Islet precursor cell (in vitro differentiated cells): ENCODE results near the gene PRICKLE1.

Experiments
- DNase-seq: peaks from one replicate; pipeline ENCODE4 v3.0.0-alpha.2; 2018

PRICKLE1 gene

DNA sequence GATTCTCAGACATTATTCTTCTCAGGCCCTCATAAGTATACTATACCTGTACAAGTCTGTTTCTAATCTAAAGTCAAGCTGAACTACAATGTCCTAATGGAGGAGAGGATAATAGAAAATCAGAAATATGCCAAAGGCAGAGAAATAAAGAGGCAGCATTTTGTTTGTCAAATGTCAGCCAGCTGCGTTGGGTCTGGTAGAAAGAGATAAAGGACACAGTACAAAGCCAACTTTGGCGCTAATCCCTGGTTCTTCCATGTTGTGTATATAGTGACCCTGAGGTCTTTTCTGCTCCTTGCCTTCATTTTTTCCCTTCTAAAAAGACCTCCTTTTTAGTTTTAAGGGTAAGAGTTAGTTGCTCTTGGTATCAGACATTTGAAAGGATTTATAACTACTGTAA lies 103.1 kb downstream of the PRICKLE1 start:
- no peak for DNase-seq

DNA sequence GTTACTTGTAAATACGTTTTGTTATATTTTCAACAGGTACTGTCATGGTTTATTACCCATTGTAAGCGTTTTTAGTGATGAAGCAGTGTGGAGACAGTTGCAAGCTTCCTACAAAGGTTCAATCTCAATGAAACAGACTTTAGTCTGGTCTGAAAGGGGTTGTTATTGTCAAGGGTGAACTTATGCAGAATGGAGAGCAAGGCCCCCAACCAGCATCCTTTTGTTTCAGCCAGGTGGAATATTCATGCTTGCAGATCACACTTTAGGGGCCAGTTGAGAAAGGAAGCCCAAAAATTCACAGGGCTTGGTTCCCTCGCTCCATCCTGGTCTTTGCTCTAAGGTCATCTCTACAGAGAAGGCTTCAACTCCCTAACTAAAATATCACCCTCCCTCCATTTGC lies 103.7 kb downstream of the PRICKLE1 start:
- DNase-seq: no peak

DNA sequence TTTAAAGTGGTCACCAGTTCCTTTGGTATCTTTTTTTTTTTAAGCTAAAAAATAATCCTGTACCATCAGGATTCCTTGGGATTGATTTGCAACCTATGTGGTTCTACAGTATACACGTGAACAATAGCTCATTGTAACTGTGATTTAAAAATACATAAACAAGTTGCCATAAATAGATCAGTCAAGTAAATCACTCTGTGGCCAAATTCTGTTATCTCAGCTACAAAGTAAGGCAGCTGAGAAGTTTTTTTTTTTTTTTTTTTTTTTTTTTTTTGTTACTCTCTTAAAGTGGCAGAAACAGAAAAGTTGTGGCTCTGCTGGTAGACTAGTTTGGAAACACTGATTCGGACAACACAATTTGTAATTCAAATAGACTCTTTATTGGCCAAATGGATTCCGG lies 104.5 kb downstream of the PRICKLE1 start:
- no peak for DNase-seq

DNA sequence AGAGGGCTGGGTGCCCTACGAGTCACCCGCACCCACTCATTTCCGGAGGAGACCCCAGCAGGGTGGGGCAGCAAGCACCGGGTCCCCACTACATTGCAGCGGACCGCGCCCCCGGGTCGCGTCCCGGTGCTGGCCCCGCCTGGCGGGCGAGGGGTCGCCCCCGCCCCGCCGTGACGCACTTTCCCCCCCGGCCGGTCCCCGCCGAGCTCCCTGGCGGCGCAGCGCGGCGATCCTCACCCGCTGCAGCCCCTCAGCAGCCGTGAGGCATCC lies 106.1 kb downstream of the PRICKLE1 start:
- DNase-seq: no peak

DNA sequence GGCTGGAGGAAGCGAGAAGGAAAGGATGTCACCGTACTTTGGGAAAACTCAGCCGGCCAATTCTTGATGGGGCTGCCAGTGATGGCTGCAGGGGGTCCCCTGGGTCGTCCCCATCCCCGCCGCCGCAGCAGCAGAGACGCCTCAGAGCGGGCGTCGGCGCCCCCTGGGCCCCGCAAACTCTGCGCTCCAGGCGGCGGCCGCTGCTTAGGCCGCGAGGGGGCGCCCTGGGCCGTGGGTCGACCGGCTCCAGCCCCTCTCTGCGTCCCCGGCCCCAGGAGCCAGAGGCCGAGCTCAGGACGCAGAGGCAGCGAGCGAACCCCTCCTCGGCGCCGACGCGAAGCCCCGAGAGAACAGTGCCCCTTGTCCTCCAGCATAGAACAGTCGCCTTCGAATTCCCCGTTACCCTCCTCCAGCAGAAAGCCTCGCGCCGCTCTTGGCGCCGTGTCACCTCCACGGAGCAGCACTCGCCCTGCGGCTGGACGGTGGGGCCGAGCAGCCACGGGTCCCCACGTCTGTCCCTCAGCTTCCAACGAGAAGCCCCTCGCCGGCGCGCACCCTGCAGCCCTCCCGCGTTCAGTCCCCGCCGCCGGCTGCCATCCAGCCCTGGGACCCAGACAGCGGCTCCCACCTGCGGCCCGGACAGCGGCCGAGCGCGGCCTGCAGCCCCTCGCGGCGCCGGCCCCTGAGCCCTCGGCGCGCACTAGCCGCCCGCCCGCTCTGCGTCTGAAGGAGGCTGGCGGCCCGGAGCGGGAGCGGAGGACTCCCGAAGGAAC lies 106.6 kb downstream of the PRICKLE1 start:
- peak; percentile 92 for DNase-seq

DNA sequence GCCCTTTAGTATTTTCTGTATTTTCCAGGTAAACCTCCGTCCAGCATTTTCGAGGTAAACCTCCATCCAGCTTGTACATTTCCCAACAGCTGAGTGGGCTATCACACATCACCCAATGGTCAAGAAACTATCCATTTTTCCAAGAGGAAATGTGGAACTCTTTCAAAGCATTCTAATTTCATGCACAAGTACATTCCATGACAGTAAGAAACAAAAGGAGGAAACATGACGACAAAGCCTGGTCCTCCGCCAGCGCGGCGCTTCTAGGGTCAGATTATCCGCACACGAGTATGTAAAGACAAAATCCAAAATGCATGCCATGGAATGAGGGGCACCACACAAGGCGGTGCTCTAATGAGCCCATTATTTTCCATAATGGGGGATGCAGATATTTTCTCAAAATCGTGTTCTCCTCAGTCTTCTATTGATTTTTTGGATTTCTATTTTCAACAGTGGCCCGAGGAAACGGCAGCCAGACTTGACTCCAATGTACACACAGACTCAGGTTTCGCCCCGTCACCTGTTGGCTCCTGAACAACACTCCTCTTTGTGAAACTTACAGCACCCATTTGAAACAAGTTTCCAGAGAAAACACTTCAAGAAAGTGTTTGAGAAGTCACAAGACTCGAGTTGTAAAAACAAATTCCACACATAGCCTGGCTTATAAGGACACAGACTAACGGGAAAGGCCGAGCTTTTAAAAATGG lies 107.4 kb downstream of the PRICKLE1 start:
- DNase-seq: peak; percentile 64

DNA sequence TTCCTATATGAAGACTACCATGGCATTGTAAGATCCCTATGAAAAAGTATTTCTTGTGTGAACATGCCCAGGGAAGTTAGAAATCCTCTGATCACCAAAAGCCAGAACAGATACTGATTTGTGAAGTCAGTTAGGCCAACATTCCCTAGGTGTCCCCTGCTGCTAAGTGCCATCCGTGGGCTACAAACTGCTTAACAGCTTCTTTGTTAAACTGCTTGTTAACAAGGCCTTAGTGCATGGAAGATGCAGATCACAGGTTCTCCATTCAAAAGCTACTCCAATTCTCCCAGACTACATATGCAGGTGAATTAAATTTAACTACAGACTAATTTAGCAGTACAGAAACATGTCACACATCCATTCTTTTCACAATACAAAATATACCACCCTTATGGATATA lies 108.2 kb downstream of the PRICKLE1 start:
- no peak for DNase-seq

DNA sequence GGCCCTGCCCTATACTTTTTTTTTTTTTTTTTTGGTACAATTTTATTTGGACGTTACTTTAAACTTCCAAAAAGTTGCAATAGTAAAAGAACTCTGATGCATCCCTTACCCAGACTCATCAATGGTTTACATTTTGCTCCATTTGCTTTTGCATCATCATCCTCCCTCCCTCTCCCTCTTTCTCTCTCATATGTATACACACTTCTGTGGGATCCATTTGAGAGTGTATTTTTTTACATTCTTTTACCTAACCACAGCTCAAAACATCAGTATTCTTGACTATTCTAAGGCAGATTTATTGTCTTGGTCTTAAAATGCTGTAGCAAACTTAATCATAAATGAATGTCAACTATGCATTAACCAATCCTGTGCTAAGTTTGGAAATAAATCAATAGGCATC lies 111.6 kb downstream of the PRICKLE1 start:
- DNase-seq: no peak

DNA sequence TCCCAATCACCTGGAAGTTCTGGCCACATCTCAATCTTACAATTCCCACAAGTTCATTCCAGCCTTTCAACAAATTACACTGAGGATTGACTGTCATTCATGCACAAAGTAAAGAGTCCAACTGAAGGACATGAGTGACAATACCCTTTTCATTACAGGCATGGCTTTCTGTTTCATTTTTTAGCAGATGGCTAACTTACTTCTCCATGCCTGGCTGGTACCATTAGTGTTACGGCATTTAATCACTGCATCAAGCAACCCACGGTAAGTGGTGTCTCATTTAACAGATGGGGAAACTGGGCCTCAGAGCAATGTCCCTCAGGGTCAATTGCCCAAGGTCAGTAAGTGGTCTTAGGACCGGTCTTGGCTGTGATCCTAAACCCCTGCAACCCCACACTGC lies 114.4 kb downstream of the PRICKLE1 start:
- no peak for DNase-seq

DNA sequence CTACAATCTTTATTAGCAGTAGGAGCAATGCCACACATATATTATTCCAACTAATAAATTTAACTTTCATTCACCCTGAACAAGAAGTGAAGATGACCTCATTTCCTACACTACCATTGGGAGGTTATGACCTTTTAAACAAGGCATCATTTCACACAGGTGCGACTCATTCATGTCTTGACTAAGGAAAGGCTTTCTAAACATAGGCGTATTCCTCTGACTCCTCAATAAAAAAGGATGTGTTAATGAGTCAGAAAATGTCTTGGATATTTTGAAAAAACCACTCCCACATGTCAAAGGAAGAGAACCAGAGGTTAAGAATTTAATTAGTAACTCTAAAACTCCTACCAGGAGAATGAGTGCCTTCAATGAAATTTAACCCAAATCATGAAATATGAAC lies 115.2 kb downstream of the PRICKLE1 start:
- DNase-seq: no peak

DNA sequence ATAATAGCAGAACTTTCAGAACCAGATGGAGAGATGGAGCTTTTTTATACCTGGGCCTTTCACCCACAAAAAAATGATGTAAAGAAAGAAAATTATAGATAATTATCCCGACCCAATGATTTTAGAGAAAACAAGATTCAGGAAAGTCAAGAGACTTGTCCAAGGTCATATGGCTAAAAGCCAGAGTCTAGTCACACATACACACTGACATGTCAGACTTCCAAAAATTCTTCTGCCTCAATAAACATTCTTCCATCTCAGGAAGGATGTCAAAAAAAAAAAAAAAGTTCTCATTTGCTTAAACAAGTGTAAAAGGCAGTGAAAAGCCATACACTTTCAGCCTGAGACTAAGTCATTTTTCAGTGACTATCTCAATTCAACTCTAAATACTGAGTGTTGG lies 116.0 kb downstream of the PRICKLE1 start:
- DNase-seq: no peak

DNA sequence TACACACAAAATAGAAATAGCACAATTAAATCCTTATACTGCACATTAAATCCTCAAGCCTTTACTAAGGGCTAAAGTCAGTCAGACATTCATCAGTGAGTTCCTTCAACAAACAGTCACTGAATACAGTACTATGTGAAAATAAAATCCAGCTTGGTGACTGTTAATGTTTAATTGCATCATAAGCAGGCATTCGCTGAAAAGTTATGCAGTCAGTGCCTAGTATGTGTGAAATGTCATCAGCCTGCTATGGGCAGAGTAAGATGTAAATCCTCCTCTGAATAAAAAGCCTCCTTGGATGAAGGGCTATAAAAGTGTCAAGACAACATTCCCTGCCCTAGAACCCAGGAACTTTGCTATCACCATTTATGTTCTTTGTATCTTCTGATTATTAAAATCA lies 116.4 kb downstream of the PRICKLE1 start:
- DNase-seq: no peak

DNA sequence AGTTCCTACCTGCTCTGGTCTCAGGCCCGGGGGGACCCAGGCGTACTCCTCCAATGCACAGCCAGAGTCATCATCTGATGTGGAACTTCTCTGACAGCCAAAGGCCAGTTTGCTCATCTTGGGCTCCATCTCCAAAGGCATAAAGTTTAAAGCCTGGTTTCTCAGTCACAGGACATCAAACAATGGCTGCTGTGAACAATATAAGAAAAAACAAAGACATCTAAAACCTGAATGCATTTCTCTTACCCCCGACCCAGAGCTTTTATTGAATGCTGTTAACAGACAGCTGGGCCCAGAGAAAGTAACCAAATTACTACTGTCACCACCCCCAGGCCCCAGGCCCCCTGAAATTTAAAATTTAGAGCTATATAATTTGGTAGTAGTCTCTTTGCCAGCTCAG lies 117.2 kb downstream of the PRICKLE1 start:
- no peak for DNase-seq

DNA sequence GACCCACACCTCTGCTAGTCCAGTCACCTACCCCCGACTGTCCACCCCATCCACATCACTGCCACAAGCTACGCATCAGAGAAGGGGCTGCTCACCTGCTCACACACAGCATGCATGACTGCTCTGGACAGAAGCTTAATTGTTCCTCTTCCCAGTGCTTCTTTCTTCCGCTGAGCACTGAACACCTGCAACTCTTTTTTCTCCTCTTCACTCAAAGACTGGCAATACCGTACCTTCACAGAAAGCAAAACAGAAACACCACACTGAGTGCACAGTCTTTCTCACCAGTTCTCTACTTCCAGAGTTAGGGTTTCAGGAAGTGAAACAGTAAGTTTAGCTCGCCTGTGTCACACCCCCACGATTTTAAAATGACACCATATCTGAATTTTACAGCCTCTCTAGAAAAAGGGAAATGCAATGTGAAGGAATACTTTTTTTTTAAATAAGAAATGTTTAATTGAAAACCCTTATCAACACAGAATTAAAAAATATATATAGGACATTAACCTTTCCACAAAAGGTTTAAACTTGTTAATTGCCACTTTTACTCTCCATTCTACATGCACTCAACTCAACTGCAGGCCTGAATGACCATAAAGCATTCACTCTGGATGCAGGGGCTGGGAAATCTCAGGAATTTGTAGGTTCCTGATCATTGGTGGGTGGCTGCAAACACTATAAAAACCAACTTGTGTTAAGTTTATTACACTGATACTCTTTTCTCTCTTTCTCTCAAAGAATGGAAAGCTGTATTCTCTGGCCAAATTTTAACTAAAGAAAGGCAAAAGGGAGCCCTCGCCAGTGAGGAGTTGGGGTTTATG lies 120.0 kb downstream of the PRICKLE1 start:
- DNase-seq: no peak

DNA sequence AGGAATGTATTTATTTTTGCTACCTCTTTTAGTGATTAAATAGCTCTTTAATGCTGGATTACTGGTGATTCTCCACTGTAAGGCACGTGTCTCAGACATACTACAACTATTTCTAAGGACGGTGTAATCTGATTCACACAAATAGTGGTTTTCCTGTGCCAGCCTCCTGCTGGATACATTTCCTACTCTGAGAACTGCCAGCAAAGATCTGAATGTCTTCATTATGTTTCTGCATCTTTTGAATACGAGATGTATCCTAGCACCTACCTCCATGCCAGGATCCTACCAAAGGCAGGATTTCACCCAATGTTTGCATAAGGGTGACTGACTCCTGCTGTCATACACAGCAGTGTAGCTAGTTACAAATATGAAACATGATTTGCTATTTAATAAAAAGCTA lies 120.6 kb downstream of the PRICKLE1 start:
- DNase-seq: no peak

DNA sequence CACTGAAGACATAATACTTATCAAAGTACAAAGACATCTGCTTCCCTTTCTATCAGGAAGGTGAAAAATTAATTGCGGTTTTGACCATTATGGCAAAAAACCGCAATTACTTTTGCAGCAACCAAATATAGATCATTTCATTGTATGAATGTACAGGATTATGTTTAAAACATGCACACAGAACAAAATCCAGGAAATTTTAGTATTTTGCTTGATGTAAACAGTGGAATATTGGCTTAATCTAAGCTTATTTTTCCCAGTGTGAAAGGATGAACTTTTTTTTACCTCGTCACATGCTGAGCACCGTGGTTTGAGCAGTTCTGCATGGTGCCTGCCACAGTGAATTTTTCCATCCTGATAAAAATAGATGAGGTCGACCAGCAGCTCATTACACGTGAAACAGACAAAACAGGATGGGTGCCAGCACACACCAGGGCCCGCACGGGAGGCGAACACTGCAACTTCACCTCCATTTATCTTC lies 121.2 kb downstream of the PRICKLE1 start:
- DNase-seq: no peak

DNA sequence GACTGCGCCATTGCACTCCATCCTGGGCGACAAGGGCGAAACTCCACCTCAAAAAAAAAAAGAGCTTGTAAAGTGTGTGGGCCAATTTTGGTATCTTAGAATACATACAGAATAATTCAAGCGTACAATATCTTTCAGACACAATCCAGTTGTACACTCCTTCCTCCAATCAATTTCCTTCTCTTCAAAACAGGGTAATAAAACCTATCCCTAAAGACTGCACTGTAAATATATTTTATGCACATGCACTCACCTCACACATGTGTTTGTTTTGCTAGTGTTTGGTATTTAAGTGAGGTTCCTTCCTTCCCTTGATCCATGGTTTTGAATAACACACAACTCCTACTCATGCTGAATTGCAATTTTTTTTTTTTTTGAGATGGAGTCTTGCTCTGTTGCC lies 125.9 kb downstream of the PRICKLE1 start:
- DNase-seq: no peak

DNA sequence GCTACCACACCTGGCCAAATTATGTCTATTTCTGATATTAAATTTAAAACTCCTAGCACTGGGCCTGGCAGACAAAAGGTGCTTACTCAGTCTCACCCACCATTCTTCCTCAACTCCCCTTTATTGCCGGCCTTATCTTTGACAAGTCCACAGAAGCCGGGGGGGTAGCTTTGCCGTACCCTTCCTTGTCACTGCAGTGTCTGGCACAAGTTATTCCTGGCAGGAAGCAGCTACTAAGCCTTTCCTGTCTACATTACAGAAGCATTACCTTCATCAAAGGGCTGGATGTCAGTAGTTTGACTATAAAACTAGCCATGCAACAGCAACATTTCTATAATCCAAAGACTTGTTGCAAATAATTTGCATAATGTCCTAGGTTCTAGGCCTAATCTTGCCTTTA lies 127.1 kb downstream of the PRICKLE1 start:
- DNase-seq: no peak

DNA sequence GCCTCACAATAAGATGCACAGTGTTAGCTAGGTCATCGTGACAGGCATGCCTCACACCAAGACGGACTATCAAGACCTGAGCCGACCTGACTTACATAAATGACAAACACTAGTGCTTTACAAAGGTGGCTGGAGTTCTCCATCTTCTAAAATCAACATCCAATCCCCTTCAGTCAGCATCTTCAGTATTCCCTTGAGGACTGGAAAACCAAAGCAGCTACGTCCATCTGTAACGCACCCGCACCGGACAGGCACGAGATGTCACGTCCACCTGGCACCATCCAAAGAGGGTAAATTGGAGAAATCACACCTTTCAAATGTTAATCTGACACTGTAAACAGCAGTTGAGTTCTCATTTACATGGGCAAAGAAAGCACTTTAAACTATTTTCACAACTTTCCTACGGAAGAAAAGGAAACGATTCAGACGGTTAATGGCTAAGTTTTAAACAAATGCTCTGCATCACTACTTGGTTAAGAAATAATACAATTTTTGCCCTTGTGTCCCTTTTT lies 130.2 kb downstream of the PRICKLE1 start:
- DNase-seq: no peak

DNA sequence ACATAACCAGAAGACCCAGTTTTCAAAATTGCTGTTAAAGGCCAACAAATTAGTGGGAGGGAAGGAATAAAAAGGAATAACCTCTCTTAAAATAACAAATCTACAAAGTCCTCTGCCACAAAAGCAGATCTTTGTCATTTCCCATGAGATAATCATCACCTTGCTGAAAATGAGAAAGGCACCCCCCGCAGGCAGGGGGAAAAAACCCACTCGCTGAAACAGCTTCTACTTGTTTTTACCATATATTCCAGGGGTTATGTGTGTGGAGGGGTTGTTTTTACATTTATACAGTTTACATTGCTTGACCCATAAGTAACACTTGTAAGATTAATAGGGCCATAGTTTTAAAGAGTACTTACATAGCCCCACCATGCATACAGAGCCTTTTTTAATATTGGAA lies 131.0 kb downstream of the PRICKLE1 start:
- DNase-seq: no peak

DNA sequence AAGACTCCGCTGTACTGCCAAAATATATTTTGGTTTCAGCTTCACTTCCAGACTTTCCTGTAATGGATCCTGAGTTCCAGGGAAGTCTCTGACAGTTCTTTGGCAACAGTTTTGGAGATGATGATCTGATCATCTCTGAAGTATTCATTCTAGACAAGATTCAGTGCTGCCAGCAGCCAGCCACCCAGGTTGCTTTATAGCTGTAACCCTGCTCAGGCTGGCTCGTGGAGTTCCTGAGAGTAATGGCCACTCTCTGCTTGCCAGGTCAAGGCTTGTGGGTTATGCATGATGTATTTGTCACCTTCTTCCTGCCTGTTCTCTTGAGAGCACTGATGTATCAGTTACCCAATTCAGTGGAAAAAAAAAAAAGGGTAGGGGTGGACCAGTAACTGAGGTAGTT lies 139.3 kb downstream of the PRICKLE1 start:
- no peak for DNase-seq

DNA sequence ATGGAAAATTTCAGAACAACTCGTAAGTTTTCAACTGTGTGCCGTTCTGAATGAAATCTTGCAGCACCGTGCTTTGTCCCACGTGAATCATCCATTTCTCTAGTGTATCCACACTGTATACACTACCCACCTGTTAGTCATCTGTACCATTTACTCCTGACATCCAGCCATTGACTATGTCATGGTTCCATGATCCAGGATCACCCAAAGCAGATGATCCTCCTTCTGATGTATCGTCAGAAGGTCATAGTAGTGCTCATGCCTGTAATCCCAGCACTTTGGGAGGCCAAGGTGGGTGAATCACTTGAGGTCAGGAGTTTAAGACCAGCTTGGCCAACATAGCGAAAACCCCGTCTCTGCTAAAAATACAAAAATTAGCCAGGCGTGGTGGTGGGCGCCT lies 140.7 kb downstream of the PRICKLE1 start:
- DNase-seq: no peak

DNA sequence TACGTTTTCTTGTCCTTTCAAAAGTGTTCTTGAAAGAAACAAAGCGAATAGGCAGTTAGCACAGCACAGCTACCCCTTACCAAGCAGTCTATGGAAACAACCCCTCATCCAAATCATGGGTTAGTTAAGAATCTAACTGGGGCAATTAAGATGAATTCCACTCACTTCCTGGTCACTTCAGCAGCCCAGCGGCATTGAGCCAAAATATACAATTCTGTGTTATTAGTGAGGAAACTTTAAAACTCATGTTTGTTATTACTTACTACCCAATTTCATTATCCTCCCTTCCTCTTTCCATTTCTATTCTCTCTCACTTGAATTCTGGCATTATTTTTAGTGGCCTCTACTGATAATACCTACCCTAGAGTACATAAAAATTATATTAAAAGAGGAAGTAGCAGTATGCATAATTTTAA lies 142.2 kb downstream of the PRICKLE1 start:
- no peak for DNase-seq

DNA sequence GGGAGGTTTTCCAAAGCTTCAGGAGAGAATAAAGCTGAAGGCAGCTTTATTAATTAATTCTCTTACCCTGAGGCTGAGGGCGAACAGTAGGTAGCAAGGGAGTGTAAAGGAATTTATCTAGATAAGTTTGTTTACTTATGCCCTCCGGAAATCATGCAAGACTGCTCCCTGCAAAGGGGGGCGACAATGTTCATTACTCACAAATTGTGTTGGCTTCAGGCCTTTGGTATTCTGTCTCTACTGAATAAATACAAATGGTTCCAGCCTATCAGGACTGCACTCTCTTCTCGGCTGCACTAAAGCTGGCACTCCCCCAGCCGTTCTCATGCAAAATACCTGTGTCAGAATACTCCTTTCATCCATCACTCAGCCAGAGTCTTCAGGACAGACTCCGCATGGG lies 142.8 kb downstream of the PRICKLE1 start:
- no peak for DNase-seq
